Stimulated activated naive CD8-positive, alpha-beta T cell treated with anti-CD3 and anti-CD28 coated beads, Interleukin-15, Interleukin-2, amounts not matched to agents 100 ng/mL and 50 ng/mL, for 24 hours (primary cell): ENCODE results near the gene CA12.
"Not testable (repeated sequence)": the region's sequence is repeated elsewhere in the genome, so short reads cannot be mapped to it uniquely, and the experiment has no call there.

Experiments
- H3K27ac Mint-ChIP-seq: one replicate; pipeline ENCODE4 v1.8.0; 2021; ENCODE audit warnings: mild to moderate bottlenecking, mixed read lengths
- H3K27me3 Mint-ChIP-seq: one replicate; pipeline ENCODE4 v1.8.0; 2021; ENCODE audit warnings: mixed read lengths
- H3K36me3 Mint-ChIP-seq: one replicate; pipeline ENCODE4 v1.8.0; 2021; ENCODE audit warnings: low read depth, mixed read lengths
- H3K4me1 Mint-ChIP-seq: one replicate; pipeline ENCODE4 v1.8.0; 2021; ENCODE audit warnings: low read depth, mixed read lengths
- H3K4me3 Mint-ChIP-seq: one replicate; pipeline ENCODE4 v1.8.0; 2021; ENCODE audit warnings: mild to moderate bottlenecking, mixed read lengths
- H3K9me3 Mint-ChIP-seq: one replicate; pipeline ENCODE4 v1.8.0; 2021; ENCODE audit warnings: mixed read lengths

Gene CA12

GRCh38 chr15:63330926-63331325, 50.7 kb downstream of the CA12 start:
- Mint-ChIP-seq H3K4me1 (no peaks in the 10 kb centered on the region), H3K27me3 (peaks cover 3% of the 10 kb centered on the region), H3K27ac (no peak overlapping the region), H3K36me3 (no peaks in the 10 kb centered on the region), H3K9me3 (no peaks in the 10 kb centered on the region), H3K4me3 (no peak overlapping the region)

GRCh38 chr15:63329567-63330350, 51.9 kb downstream of the CA12 start:
- Mint-ChIP-seq H3K4me3 (no peak overlapping the region), H3K9me3 (no peaks in the 10 kb centered on the region), H3K36me3 (no peaks in the 10 kb centered on the region), H3K27ac (no peak overlapping the region), H3K4me1 (no peaks in the 10 kb centered on the region), H3K27me3 (peaks cover 3% of the 10 kb centered on the region)

GRCh38 chr15:63327648-63328421, 53.8 kb downstream of the CA12 start:
- no peak overlapping the region for H3K4me3 Mint-ChIP-seq
- H3K36me3 Mint-ChIP-seq, result no peaks in the 10 kb centered on the region
- peaks cover 3% of the 10 kb centered on the region for H3K27me3 Mint-ChIP-seq
- H3K4me1 Mint-ChIP-seq, result peaks cover 5% of the 10 kb centered on the region
- no peaks in the 10 kb centered on the region for H3K9me3 Mint-ChIP-seq
- H3K27ac Mint-ChIP-seq, result no peak overlapping the region

GRCh38 chr15:63324770-63325169, 56.9 kb downstream of the CA12 start:
- H3K4me3 Mint-ChIP-seq, result no peak overlapping the region
- peaks cover 3% of the 10 kb centered on the region for H3K27me3 Mint-ChIP-seq
- H3K4me1 Mint-ChIP-seq, result peaks cover 5% of the 10 kb centered on the region
- no peak overlapping the region for H3K27ac Mint-ChIP-seq
- no peaks in the 10 kb centered on the region for H3K9me3 Mint-ChIP-seq
- H3K36me3 Mint-ChIP-seq, result no peaks in the 10 kb centered on the region

GRCh38 chr15:63323798-63324563, 57.7 kb downstream of the CA12 start:
- no peaks in the 10 kb centered on the region for H3K36me3 Mint-ChIP-seq
- H3K27me3 Mint-ChIP-seq, result peaks cover 3% of the 10 kb centered on the region
- no peaks in the 10 kb centered on the region for H3K9me3 Mint-ChIP-seq
- H3K27ac Mint-ChIP-seq, result no peak overlapping the region
- H3K4me1 Mint-ChIP-seq, result peaks cover 5% of the 10 kb centered on the region
- H3K4me3 Mint-ChIP-seq, result no peak overlapping the region

GRCh38 chr15:63322541-63322940, 59.1 kb downstream of the CA12 start:
- H3K9me3 Mint-ChIP-seq, result no peaks in the 10 kb centered on the region
- no peak overlapping the region for H3K27ac Mint-ChIP-seq
- peaks cover 5% of the 10 kb centered on the region for H3K4me1 Mint-ChIP-seq
- H3K27me3 Mint-ChIP-seq, result peaks cover under 1% of the 10 kb centered on the region
- no peak overlapping the region for H3K4me3 Mint-ChIP-seq
- no peaks in the 10 kb centered on the region for H3K36me3 Mint-ChIP-seq

GRCh38 chr15:63321462-63321861, 60.2 kb downstream of the CA12 start:
- H3K9me3 Mint-ChIP-seq, result no peaks in the 10 kb centered on the region
- H3K4me1 Mint-ChIP-seq, result peaks cover 5% of the 10 kb centered on the region
- no peaks in the 10 kb centered on the region for H3K36me3 Mint-ChIP-seq
- H3K27me3 Mint-ChIP-seq, result no peaks in the 10 kb centered on the region
- no peak overlapping the region for H3K27ac Mint-ChIP-seq
- H3K4me3 Mint-ChIP-seq, result no peak overlapping the region

- H3K27me3 Mint-ChIP-seq, H3K4me1 Mint-ChIP-seq, H3K27ac Mint-ChIP-seq, H3K9me3 Mint-ChIP-seq, H3K36me3 Mint-ChIP-seq, H3K4me3 Mint-ChIP-seq: not testable (repeated sequence)
These were observed 60.7 kb downstream of the CA12 start for GRCh38 chr15:63320981-63321380.

- H3K27ac Mint-ChIP-seq, H3K9me3 Mint-ChIP-seq, H3K4me3 Mint-ChIP-seq, H3K36me3 Mint-ChIP-seq, H3K4me1 Mint-ChIP-seq, H3K27me3 Mint-ChIP-seq: not testable (repeated sequence)
These were observed 61.2 kb downstream of the CA12 start for GRCh38 chr15:63320446-63320845.

- no peaks in the 10 kb centered on the region for H3K4me1 Mint-ChIP-seq
- H3K9me3 Mint-ChIP-seq, result no peaks in the 10 kb centered on the region
- H3K27ac Mint-ChIP-seq, result no peak overlapping the region
- no peak overlapping the region for H3K4me3 Mint-ChIP-seq
- no peaks in the 10 kb centered on the region for H3K36me3 Mint-ChIP-seq
- H3K27me3 Mint-ChIP-seq, result no peaks in the 10 kb centered on the region
These were observed 62.6 kb downstream of the CA12 start for GRCh38 chr15:63319065-63319464.

GRCh38 chr15:63318344-63318743, 63.3 kb downstream of the CA12 start:
- Mint-ChIP-seq H3K9me3 (no peaks in the 10 kb centered on the region), H3K27ac (no peak overlapping the region)

GRCh38 chr15:63314409-63314808, 67.2 kb downstream of the CA12 start:
- H3K9me3 Mint-ChIP-seq, result no peaks in the 10 kb centered on the region
- no peak overlapping the region for H3K4me3 Mint-ChIP-seq
- no peak overlapping the region for H3K27ac Mint-ChIP-seq
- H3K27me3 Mint-ChIP-seq, result no peaks in the 10 kb centered on the region
- H3K36me3 Mint-ChIP-seq, result peaks cover 3% of the 10 kb centered on the region
- H3K4me1 Mint-ChIP-seq, result no peaks in the 10 kb centered on the region

More at GRCh38 chr15:63318344-63318743, 63.3 kb downstream of the CA12 start:
- H3K4me3 Mint-ChIP-seq, result no peak overlapping the region
- no peaks in the 10 kb centered on the region for H3K27me3 Mint-ChIP-seq
- no peaks in the 10 kb centered on the region for H3K4me1 Mint-ChIP-seq
- no peaks in the 10 kb centered on the region for H3K36me3 Mint-ChIP-seq

- Mint-ChIP-seq H3K27ac (no peak overlapping the region), H3K36me3 (peaks cover 3% of the 10 kb centered on the region)
These were observed 67.8 kb downstream of the CA12 start for GRCh38 chr15:63313825-63314224.

GRCh38 chr15:63312286-63312685, 69.4 kb downstream of the CA12 start:
- Mint-ChIP-seq H3K9me3 (no peaks in the 10 kb centered on the region), H3K4me3 (no peak overlapping the region), H3K27me3 (no peaks in the 10 kb centered on the region), H3K36me3 (peaks cover 3% of the 10 kb centered on the region), H3K4me1 (no peaks in the 10 kb centered on the region), H3K27ac (no peak overlapping the region)

More at GRCh38 chr15:63313825-63314224, 67.8 kb downstream of the CA12 start:
- Mint-ChIP-seq H3K27me3 (no peaks in the 10 kb centered on the region), H3K9me3 (no peaks in the 10 kb centered on the region), H3K4me1 (no peaks in the 10 kb centered on the region), H3K4me3 (no peak overlapping the region)

GRCh38 chr15:63310646-63311045, 71.0 kb downstream of the CA12 start:
- Mint-ChIP-seq H3K27ac (no peak overlapping the region), H3K9me3 (no peaks in the 10 kb centered on the region), H3K27me3 (no peaks in the 10 kb centered on the region), H3K4me3 (no peak overlapping the region), H3K4me1 (no peaks in the 10 kb centered on the region), H3K36me3 (peaks cover 12% of the 10 kb centered on the region)
